HL-60 (cell line): ENCODE measurements around the gene SPATA22.
"Not testable (repeated sequence)": the region's sequence is repeated elsewhere in the genome, so short reads cannot be mapped to it uniquely, and the experiment has no call there.

ENCODE experiments used
- CTCF ChIP-seq: IDR thresholded peaks from one replicate; pipeline ENCODE4 v1.5.1; 2011; ENCODE audit warnings: low read length, control low read depth, inconsistent platforms; ENCODE audit not compliant: insufficient read depth
- GABPA ChIP-seq: IDR thresholded peaks from 2 replicates; pipeline ENCODE4 v1.6.1; 2012; ENCODE audit warnings: low read depth

GRCh38 chr17:3403856-3404255, 67.8 kb downstream of the SPATA22 start:
- TF ChIP-seq CTCF, GABPA: not testable (repeated sequence)
